ENCODE results near the gene KRTAP10-1. TPM values are rescaled to one million over a fixed set of nuclear protein-coding genes. Genes with fewer than 3 reads are reported as not detected.
"Not testable (repeated sequence)": the region's sequence is repeated elsewhere in the genome, so short reads cannot be mapped to it uniquely, and the experiment has no call there.

Gene KRTAP10-1
- total RNA-seq, 1 donor from 2014 or later = not detected

DNA sequence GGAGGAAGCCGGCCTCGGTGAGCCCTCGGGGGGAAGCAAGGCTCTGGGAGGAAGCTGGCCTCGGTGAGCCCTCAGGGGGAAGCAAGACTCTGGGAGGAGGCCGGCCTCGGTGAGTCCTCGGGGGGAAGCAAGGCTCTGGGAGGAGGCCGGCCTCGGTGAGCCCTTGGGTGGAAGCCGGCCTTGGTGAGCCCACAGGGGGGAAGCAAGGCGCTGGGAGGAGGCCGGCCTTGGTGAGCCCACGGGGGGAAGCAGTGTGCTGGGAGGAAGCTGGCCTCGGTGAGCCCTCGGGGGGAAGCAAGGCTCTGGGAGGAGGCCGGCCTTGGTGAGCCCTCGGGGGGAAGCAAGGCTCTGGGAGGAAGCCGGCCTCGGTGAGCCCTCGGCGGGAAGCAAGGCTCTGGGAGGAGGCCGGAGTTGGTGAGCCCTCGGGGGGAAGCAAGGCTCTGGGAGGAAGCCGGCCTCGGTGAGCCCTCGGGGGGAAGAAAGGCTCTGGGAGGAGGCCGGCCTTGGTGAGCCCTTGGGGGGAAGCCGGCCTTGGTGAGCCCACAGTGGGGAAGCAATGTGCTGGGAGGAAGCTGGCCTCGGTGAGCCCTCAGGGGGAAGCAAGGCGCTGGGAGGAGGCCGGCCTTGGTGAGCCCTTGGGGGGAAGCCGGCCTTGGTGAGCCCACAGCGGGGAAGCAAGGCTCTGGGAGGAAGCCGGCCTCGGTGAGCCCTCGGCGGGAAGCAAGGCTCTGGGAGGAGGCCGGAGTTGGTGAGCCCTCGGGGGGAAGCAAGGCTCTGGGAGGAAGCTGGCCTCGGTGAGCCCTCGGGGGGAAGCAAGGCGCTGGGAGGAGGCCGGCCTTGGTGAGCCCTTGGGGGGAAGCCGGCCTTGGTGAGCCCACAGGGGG is 36.7 kb downstream of the KRTAP10-1 start:
- DNase-seq (ENCODE audit: low spot score) = not testable (repeated sequence)

DNA sequence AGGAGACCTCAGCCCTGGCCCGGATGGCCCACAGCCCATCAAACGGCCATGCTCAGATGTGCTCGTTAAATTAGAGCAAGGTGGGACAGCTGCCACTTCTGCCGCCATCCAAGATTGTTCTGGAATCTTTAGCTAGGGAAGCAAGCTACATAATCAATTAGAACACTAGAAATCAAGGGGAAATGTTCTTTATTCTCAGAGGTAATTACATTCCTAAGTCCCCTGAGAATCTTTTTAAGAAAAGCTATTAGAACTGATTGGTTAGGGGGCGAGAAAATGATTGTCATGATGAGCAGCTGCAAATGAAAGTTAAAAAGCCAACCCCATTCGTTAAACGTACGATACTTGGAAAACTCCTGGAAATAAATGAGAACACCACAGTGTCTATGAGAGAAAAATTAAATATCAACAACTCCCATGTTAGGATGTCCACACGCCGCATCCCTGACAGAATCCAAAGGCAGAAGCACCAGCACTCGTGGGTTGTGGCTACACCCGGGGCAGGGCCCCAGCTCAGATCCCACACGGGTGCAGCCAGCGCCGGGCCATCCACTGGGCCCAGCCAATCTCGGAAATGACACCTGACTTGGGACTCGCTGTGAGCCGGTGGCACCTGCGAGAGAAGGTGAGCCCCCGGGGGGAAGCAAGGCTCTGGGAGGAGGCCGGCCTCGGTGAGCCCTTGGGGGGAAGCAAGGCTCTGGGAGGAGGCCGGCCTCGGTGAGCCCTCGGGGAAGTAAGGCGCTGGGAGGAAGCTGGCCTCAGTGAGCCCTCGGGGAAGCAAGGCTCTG is 37.6 kb downstream of the KRTAP10-1 start:
- no peak for DNase-seq (ENCODE audit: low spot score)

- DNase-seq (ENCODE audit: low spot score) = no peak
These were observed 39.9 kb downstream of the KRTAP10-1 start for GRCh38 chr21:44500111-44500510.

- DNase-seq (ENCODE audit: low spot score) = no peak
These were observed 40.4 kb downstream of the KRTAP10-1 start for GRCh38 chr21:44499631-44500030.

DNA sequence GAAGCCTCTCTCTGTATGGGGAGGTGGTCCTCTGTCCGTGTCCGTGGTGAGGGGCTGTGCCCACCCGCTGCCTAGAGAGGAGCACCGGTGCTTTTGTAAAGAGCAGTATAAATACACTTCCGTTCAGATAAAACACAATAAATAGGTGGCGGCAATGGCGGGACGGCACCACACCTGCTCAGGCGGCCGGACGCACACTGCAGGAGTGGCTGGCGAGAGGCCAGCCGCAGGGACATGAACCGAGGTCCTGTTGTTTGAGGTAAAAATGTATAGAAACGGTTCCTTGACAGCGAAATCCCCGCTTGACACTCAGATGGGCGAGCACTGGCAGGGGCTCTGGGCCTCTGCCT is 40.8 kb downstream of the KRTAP10-1 start:
- no peak for DNase-seq (ENCODE audit: low spot score)

DNA sequence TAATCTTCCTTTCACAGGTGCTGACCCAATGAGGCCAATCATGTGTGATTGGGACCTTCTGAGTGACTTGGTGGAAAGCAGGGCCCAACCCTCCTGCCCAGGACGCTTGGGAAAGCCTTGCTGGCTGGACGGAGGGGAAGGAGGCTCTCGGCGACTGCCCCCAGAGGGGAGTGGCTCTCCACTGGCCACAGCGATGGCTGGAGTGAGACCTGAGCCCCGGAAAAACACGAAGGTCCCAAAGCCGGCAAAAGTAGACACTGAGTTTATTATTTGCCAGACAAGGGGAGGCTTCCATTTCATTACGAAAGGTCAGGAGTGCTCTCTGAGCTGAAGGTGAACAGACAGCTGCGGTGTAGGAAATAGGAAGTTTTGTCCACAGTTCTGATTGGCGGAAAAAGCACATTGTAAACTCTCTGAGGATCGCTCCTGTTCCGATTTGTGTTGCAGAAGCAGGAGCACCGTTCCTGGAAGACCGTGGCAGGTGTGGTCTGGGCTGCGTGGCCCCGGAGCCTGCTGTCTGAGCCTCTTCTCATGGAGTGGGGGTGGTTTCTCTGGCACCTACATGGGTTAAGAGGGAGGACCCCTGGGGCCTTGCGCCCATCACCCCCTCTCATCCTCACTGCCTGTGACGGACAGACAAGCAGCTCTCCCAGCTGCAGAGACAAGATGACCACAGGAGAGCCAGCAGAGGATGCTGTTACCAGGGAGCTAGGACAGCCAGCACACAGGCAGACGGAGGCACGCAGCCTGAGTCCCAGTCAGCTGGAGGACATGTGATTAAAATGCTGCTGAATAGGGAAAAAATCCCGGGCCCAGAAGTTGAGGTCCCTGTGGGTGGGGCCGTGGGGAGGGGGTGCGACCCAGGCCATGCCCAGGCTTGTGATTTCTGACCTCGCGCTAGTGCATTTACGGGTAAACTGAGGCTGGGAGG is 41.5 kb downstream of the KRTAP10-1 start:
- DNase-seq (ENCODE audit: low spot score) = no peak

- no peak for DNase-seq (ENCODE audit: low spot score)
These were observed 42.3 kb downstream of the KRTAP10-1 start for GRCh38 chr21:44497703-44498126.

GRCh38 chr21:44496564-44497550 is 43.1 kb downstream of the KRTAP10-1 start:
- DNase-seq (ENCODE audit: low spot score) = no peak

DNA sequence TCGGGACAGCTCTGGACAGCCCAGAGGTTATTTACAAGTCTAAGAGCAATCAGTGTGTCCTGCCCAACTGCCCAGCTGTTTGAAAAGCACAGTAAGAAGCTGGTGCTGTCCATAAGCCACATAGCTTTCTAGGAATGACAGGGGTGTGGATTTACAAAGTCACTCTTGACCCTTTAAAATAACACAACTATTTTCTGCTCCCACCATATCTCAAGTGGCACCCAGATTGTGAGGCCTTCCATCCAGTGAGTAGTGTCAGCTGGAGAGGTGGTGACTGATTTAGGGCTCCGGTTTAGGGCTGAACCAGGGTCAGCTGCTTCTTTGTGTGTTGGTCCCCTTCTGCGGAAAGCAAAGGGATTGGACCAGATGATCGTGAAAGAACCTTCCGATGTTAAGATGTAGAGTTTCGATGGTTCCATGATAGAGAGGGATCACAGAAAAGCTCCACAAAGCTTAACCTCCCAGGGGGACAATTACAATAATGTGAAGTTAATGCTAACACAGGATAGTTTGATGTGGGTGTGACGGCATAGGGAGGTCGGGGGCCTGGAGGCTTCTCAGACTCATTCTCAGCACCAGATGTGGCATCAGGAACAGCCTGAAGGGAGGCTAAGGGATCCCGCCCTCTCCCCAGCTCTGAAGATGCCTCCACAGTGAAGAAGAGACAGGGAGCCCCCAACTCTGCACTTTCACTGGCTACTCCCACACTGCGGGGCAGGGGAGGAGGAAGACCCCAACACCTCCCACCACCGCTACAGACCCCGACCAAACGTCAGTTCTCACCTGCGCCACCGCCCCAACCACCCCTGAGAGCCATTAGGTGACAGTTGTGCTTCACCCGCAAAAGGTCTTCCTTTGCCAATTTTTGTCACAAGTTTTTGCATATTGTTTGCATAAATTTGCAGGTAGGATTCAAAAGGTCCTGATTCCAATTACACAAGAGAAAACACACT is 44.1 kb downstream of the KRTAP10-1 start:
- DNase-seq (ENCODE audit: low spot score) = no peak

- no peak for DNase-seq (ENCODE audit: low spot score)
These were observed 45.0 kb downstream of the KRTAP10-1 start for GRCh38 chr21:44494956-44495355.

DNA sequence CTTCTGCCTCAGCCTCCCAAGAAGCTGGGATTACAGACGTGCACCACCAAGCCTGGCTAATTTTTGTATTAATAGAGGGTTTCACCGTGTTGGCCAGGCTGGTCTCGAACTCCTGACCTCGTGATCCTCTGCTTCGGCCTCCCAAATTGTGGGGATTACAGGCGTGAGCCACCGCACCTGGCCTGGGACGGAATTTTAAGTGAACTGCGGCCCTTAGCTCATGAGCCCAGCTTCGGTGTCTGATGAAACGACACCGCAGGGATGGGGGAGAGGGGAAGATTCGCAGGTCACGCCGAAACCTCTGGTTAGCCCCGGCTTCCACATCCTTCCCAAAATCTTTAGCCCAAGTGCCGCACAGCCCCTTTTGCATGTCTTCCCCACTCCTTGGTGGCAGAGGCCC is 45.6 kb downstream of the KRTAP10-1 start:
- DNase-seq (ENCODE audit: low spot score) = no peak

GRCh38 chr21:44492567-44493385 is 47.2 kb downstream of the KRTAP10-1 start:
- DNase-seq (ENCODE audit: low spot score) = no peak

- no peak for DNase-seq (ENCODE audit: low spot score)
These were observed 49.2 kb downstream of the KRTAP10-1 start for GRCh38 chr21:44490816-44491215.

- DNase-seq (ENCODE audit: low spot score) = no peak
These were observed 49.6 kb downstream of the KRTAP10-1 start for GRCh38 chr21:44490405-44490804.

GRCh38 chr21:44489962-44490361 is 50.0 kb downstream of the KRTAP10-1 start:
- no peak for DNase-seq (ENCODE audit: low spot score)
